A172 (cell line): ENCODE results near the gene RUSC2. TPM values are rescaled to one million over a fixed set of nuclear protein-coding genes. Genes with fewer than 3 reads are reported as not detected.
"Not testable (repeated sequence)": the region's sequence is repeated elsewhere in the genome, so short reads cannot be mapped to it uniquely, and the experiment has no call there.

ENCODE experiments used
- DNase-seq: peaks from one replicate; pipeline ENCODE4 v3.0.0-alpha.2; 2015; ENCODE audit warnings: low spot score
- total RNA-seq: library from RNA; depleted of rRNA; stranded (reverse); fragments of >200 nt; shearing (Covaris generic); gene quantifications from 2 replicates; pipeline ENCODE4 v1.2.3, GENCODE V29; 2014

RUSC2 gene
- total RNA-seq, 1 experiment from 2014 or later: 18.6 TPM

- DNase-seq: no peak
Measured at GRCh38 chr9:35490910-35491465, 1.1 kb downstream of the RUSC2 start.

- DNase-seq: not testable (repeated sequence)
Measured at GRCh38 chr9:35493119-35493518, 3.2 kb downstream of the RUSC2 start.

- DNase-seq: no peak
Measured at GRCh38 chr9:35495984-35496383, 6.1 kb downstream of the RUSC2 start.

GRCh38 chr9:35498245-35498644 lies 8.3 kb downstream of the RUSC2 start:
- not testable (repeated sequence) for DNase-seq

GRCh38 chr9:35499029-35499700 lies 9.3 kb downstream of the RUSC2 start:
- DNase-seq: no peak

GRCh38 chr9:35499701-35500030 lies 9.8 kb downstream of the RUSC2 start:
- no peak for DNase-seq

- no peak for DNase-seq
Measured at GRCh38 chr9:35500130-35500748, 10.3 kb downstream of the RUSC2 start.

GRCh38 chr9:35501946-35502345 lies 12.0 kb downstream of the RUSC2 start:
- no peak for DNase-seq

GRCh38 chr9:35506359-35506758 lies 16.4 kb downstream of the RUSC2 start:
- DNase-seq: no peak

GRCh38 chr9:35508069-35508468 lies 18.2 kb downstream of the RUSC2 start:
- DNase-seq: no peak

- no peak for DNase-seq
Measured at GRCh38 chr9:35510383-35510753, 20.5 kb downstream of the RUSC2 start.

- peak; percentile 96 for DNase-seq
Measured at GRCh38 chr9:35510754-35511428, 21.0 kb downstream of the RUSC2 start.

- DNase-seq: no peak
Measured at GRCh38 chr9:35511453-35511852, 21.5 kb downstream of the RUSC2 start.

- no peak for DNase-seq
Measured at GRCh38 chr9:35515766-35516165, 25.9 kb downstream of the RUSC2 start.

GRCh38 chr9:35516479-35516878 lies 26.6 kb downstream of the RUSC2 start:
- DNase-seq: peak; percentile 79

- DNase-seq: no peak
Measured at GRCh38 chr9:35517131-35517530, 27.2 kb downstream of the RUSC2 start.

- no peak for DNase-seq
Measured at GRCh38 chr9:35517552-35518224, 27.8 kb downstream of the RUSC2 start.

- peak; percentile 96 for DNase-seq
Measured at GRCh38 chr9:35518225-35518821, 28.4 kb downstream of the RUSC2 start.

GRCh38 chr9:35518981-35519679 lies 29.2 kb downstream of the RUSC2 start:
- DNase-seq: peak; percentile 62

- no peak for DNase-seq
Measured at GRCh38 chr9:35519692-35520363, 29.9 kb downstream of the RUSC2 start.

- DNase-seq: no peak
Measured at GRCh38 chr9:35520364-35520710, 30.4 kb downstream of the RUSC2 start.
